LHCN-M2 (cell line): ENCODE data around the gene MCF2L. TPM values are rescaled to one million over a fixed set of nuclear protein-coding genes. Genes with fewer than 3 reads are reported as not detected.

ENCODE experiments used
- DNase-seq: peaks from one replicate; pipeline ENCODE4 v3.0.0-alpha.2; 2012; ENCODE audit warnings: low read depth
- total RNA-seq: library from RNA; depleted of rRNA; stranded (reverse); fragments of >200 nt; gene quantifications from 2 replicates; pipeline ENCODE4 v1.2.3, GENCODE V29; 2014

Gene MCF2L
- total RNA-seq, 1 experiment from 2014 or later = 10.9 TPM

DNA sequence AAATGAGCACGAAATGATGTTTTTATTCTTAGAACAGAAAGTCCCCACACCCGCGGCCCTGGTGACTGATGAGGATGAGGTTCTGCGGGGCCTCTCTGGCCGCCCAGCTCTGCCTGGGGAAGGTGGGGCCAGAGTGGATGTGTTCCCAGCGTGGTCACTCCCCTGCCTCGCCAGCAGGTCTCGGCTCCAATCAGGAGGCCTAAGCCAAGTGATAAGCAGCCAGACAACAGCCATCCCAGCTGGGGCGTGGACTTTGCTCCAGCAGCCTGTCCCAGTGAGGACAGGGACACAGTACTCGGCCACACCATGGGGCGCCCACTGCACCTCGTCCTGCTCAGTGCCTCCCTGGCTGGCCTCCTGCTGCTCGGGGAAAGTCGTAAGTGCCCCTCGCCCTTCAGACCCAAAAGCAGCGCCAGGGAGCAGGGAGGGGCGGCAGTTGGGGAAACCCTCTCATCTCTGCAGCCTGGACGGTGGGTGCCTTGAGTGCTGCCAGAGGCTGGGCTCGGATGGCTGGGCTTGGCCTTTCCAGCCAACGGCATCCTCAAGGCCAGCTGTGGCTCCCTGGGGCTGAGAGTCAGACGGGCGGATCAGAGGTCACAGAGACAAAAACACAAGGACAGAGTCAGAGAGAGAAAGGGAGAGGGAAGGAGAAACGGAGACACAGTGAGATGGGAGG is 153.7 kb downstream of the MCF2L start, which contains the start of gene F10:
Gene F10, plus strand, starts transcription at position 250 of the 676 bp plus-strand sequence. Its CDS starts 57 bp downstream, at position 307.
- DNase-seq = peak; percentile 34

DNA sequence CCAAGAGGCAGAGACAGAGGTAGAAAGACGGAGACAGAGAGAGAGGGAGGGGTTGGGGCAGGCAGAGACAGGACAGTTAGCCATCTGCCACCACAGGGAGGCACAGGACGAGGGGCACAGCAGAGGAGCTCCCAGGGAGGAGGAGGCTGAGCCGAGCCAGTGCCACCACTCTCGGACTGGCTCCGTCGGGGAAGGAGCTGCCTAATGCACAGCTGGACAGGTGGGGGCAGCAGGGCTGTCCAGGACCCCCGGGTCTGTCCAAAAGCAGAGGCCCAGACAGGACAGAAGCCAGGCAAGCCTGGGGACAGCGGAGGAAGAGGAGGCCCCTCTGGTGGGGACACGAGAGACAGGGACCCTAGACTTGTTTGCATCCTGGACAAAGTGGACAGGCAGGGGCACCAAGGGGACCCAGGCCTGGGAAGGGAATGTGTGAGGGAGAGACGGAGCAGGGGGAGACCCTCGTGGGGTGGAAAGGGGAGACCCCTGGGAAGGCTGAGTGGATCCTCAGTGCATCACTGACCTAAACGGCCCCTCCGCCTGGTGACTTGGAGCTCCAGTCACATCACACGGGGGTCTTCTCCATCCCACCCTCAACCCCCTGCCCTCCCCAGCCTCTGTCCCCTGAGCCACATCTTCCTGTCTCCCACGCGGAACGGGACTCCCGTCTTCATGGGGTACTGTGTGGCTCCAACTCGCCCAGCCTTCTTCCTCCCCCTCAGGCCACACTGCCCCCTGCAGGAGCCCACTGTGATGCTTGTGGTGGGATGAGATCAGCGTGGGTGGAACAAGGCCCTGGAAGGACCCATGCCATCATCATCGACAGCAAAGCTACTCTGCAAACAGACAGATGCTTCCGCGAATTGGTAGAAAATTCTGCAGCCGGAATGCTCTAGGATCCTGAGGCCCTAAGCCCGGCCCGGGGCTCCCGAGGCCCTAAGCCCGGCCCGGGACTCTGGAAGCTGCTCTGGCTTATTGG is 154.5 kb downstream of the MCF2L start:
- no peak for DNase-seq

DNA sequence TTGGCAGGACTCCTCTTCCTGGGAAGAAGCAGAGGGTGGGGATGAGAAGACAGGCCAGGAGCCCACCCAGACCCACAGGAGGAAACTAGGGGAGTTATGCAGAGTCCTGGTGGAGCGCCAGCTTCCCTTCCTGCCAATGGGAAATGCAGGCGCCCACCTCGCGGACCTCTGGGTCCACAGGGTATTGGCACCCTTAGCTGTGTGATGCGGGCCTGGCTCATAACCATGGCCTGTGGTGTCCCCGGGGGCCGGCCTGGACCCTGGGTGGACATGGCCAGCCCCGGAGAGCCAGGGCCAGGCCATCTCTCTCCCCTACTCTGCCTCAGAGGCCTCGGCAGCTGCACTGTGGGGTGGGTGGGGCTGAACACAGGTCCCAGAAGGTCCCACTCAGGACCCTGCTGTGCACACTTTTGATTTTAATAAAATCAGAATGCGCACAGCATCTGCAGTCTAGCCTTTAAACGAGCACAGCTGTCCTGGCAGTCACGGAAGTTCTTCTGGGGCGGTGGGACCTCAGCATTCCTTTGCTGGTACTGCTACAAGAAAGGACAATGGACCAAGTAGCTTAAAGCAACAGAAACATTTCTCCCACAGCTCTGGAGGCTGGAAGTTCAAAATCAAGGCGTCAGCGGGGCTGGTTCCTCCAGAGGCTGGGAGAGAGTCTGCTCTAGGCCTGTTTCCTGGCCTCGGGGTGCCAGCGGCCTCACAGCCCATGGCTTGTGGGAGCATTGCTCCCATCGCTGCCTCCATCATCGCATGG is 155.4 kb downstream of the MCF2L start:
- no peak for DNase-seq

DNA sequence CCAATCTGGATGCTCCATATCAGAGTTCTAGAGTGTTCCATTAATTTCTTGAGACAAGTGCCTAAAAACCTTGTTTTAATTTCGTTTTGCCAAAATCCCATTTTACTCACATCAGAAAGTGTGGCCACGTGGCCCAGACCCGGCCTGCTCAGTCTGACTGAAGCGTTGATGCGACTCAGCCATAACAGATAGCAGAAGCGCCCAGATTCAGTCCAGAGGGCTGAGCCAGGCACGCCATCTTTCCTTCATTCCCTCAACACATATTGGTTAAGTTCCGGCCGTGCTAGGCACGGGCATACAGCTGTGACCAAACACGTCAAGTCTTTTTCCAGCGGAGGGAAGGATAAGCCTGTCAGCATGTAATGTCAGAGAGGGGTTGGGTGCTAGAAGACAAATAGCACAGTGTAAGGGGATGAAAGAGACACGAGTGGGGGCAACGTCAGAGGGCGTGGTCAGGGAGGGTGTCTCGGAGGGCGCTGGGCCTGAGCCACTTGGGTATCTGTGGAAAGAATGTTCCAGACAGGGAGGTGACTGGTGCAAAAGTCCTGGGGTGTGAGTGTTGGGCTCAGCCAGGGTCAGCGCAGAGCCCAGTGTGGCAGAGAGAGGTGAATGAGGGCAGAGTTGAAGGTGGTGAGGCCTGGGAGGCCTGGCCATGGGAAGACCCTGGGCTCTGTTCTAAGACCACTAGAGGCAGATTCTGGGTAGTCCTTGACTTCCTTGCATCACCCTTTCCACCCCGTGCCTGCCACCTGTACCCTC is 156.7 kb downstream of the MCF2L start:
- no peak for DNase-seq

DNA sequence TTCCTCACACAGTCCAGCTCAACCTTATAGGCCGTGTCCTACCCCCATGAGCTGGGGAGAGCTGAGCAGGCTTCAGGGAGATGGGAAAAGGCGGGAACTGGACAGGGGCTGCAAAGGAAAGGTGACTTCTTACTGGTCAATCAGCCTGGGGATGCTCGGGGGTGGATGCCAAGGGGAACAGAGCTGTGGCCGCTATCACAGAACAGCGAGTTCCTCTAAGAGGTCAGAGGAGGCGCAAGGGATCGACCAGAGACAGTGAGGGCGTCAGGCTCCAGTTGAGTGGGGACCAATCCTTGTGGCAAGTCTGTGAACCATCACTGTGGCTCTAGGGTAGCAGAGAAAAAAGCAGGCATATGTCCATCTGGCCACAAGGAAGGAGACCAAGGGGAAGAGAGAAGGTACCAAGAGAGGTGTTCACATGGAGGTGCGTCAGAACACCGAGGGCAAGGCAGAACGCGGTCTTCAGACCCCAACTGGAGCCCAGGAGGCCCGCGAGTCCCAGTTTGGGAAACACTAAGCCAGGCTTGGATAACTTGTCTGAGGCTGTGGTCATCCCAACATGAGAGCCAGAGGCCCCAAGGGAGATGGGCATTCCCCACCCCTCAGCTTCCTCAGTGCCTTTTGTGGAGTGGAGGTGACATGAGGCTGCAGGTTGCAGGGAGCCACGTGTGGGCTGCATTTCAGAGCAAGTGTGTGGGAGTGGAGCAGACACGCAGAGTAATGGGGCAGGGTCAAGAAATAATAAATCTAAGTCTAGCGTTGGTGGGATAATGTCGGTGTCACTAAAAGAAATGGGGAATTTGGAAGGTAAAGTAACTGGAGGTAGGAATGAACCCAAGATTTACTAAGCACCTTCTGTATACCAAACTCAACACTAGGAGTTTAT is 157.5 kb downstream of the MCF2L start:
- DNase-seq = no peak

DNA sequence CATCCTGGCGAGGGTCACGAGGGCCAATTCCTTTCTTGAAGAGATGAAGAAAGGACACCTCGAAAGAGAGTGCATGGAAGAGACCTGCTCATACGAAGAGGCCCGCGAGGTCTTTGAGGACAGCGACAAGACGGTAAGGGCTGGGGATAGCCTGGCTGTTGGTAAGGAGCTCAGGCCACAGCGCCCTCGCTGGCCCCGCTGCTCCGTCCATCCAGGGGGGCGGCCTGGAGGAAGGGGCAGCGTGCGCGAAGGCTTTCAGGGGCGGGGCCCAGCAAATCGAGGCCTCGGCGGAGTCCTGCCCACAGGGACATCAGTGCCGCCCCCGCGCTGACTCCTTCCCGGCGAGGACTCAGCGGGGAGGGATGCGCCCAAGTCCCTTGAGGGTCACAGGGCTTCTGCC is 160.5 kb downstream of the MCF2L start:
- no peak for DNase-seq

DNA sequence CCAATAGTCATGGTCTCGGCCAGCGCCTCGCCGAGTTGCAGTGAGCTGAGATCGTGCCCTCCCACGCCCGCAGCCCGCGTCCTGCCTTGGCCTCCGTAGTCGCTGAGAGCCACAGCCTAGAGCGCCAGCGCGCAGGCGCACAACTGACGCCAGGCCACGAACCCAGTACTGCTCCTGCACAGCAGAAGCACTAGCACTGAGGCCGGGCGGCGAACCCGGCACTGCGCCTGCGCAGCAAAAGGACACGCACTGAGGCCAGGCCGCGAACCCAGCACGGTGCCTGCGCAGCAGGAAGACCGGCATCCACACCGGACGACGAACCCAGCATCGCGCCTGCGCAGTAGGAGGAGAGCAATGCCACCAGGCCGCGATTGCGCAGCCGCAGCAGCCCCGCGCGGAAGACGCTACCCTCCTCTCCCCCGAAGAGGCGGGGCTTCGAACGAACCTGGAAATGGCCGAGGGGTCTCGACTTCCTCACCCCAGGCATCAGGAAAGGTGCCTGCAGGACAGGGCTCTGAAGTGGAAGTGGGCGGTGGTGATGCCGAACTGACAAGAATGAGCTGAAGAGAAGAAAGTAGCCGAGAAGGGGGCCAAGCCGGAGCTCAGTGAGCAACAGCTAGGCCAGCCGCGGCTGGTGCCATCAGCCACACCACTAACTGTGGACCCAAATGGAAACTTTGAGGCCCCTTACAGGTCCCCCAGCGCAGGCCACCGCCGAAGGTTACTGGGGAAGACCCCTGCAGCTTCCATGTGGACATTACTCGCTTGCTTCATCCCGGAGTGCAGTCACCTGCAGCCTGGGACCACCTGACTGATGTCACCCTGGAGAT is 161.1 kb downstream of the MCF2L start:
- DNase-seq = no peak

DNA sequence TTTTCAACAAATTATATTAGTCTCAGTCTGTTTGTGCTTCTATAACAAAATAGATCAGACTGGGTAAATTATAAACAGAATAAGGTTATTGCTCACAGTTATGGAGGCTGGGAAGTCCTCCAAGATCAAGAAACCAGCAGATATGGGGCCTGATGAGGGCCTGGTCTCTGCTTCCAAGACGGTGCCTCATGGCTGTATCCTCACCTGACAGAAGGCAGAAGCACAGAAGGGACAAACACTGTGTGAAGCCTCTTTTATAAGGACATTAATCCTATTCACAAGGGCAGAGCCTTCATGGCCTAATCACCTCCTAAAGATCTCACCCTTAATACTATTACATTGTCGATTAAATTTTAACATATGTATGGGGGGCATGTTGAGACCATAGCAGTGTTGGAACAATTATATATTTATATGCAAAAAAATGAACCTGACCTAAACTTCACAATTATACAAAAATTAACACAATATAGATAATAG is 166.3 kb downstream of the MCF2L start:
- no peak for DNase-seq

DNA sequence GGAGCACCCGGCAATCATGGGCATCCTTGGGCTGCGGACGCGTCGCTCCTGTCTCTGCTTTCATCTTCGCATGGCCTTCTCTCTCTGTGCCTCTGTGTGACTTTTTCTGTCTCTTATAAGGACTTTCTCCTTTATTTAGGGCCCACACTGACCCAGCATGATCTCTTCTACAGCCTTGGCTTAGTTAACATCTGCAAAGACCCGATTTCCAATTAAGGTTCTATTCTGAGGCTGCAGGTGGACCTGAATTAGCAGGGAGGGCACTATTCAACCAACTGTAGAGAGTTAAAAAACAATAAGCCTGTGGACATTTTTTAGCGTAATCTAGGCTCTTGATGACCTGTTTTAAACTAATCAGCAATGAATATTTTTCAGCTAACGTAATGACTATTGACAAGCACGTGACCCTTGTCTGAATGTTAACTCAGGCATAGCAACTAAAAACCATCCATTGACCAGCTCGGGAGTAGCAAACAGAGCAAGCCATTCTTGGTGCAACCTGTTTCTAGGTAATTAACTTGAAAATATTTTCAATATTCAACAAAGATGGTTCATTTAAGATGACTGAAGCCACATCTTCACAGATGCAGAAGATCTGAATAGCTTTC is 168.8 kb downstream of the MCF2L start:
- DNase-seq = no peak

DNA sequence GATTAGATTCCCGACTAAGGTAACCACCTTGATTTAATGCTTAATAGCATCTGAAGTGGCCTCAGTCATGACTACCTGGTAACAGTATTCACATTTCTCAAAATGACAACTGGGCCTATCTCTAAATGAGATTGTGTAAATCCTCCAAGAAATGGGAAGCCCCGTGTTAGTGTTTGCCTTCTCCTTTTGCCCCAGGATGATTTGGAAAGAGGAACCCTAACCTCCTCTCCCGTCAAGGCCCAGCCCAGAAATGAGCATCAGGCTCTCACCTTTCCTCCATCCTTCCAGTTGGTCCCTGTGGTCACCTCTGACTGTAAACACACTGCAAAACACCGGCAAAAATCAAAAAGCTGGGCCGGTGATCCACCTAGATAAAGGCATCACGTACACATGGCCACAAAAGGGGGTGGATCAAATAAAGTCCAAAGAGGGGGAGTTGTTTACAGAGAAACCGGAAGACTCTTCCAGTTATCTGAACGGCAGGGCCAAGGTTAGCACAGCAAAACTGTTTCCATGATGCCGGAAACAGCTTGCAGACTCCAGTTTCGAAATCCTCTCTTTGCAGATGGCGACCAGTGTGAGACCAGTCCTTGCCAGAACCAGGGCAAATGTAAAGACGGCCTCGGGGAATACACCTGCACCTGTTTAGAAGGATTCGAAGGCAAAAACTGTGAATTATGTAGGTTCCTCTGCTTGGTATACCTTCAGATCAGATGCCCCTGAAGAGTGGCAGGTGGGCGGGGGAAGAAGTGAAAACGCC is 170.0 kb downstream of the MCF2L start:
- no peak for DNase-seq

DNA sequence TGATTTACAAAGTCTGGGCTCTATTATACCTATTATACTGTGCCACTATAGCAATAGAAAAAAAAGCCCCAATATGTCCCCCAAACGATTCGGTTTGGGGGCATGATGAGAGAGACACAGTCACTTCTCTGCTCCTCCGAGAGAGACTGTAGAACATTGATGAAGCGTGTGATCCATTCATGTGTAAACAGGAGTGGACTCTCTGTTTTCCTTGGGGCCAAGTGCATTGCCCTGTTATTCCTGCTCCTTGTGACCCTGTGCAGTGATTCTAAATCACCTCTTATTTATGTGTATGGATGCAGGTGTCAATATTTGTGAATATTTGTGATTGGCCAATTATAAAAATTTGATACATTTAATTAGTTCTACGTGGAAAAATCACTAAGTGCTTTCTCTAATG is 170.6 kb downstream of the MCF2L start:
- no peak for DNase-seq

DNA sequence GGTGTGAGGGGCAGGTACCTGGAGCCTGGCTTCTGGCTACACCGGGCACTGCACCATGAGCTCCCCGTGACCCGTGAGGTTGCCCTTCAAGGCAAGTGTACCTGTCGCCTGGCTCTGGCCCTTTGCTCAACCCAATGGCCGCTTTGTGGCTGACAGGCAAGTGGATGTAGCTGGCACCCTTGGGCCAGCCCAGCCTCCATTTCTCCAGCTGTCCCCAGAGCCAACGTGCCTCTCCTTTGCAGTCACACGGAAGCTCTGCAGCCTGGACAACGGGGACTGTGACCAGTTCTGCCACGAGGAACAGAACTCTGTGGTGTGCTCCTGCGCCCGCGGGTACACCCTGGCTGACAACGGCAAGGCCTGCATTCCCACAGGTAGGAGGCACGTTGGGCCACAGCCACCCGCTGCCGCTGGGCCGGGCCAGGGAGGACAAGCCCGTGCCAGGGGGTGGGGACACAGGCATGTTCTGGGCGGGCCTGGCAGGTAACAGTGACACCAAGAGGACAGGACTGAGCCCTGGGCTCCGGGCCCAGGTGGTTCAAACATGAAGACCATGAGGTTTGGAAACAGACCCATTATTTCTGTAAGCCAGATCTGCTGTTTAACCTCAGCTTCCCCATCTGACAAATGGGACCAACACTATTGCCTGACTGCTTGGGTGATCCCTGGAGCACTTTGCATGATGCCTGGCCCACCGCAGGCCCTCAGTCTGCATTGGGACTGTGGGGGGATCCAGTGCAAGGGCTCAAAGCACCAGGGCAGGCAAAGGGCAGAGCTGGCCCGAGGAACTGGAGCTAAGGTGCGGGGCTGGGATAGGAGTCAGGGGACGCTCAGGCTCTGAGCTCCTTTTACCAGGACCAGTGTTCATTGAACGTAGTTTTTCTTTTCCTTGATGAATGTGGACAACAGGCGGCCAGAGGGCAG is 171.9 kb downstream of the MCF2L start:
- no peak for DNase-seq

DNA sequence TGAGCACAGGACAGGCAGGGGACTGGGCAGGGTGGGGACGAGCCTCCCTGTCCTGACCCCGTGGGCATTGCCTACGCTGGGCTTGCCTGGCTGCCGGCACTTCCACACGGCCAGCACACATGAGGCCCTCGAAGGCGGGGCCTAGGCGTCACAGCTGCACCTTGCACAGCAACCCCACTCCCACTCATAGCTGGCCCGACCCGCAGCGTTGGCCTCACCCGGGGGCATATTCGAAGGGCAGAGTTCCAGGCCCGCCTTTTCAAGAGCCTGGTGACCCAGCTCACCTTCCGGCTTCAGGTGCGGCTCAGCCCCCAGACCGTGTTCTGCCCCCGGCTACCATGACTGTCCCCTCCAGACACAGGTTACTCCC is 172.6 kb downstream of the MCF2L start:
- DNase-seq = no peak

DNA sequence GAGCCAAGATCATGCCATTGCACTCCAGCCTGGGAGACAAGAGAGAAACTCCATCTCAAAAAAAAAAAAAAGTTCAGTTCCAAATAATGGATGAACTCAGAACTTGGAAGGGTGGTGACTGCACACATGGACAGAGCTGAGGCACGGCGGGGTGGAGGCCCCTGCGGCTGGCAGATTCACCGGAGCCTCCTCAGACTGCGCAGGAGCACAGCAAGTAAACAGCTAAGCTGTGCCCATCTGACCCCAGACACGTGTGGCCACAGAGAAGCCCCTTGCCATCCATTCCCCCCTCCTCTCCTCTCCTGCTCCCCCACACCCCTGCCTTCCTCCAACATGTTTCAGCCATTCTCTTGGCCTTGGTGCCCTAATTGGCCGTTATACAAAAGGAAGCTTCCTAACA is 173.9 kb downstream of the MCF2L start:
- DNase-seq = no peak

DNA sequence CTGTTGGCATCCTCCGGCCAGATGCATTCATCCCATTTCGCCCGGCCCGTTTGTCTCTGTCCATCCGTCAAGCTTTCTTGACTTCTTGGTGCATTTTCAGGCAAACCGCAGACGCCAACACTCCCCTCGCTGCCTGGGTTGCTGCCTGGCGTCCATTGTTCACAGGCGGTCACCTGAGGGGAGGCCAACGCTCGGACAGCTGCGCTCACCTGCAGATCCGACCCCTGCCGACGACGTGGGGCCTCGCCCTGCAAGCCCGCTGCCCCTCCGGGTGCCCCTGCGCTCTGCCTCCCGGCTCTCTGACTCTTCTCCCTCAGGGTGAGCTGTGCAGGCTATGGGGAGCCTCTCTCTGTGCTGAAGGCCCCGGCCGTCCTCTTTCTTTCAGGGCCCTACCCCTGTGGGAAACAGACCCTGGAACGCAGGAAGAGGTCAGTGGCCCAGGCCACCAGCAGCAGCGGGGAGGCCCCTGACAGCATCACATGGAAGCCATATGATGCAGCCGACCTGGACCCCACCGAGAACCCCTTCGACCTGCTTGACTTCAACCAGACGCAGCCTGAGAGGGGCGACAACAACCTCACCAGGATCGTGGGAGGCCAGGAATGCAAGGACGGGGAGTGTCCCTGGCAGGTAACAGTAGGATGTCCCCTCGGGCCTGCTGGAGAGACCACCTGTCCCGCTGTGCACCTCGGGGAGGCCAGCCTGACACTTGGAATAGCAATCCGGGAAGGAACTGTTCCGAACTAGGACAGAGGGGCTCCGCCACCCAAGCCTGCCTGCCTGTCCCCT is 174.6 kb downstream of the MCF2L start:
- DNase-seq = no peak

DNA sequence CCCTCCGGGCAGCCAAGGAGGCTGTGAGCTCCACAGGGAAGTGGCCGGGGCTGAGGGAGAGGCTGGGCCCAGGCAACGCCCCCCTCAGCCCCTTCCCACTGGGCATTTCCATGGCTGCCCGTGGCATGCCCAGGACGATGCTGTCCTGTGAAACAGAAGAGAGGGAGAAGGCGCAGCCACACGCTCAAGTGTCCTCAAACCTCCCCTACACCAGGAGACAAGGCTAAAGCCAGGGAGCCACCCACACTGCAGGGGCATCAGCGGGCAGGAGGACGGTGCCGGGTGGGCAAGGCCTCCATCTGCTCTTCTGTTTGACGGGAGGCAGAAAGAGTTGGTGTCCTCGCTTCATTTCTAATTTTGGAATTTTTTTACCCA is 175.2 kb downstream of the MCF2L start:
- DNase-seq = no peak
